ENCODE results near the gene ULK3. TPM values are rescaled to one million over a fixed set of nuclear protein-coding genes. Genes with fewer than 3 reads are reported as not detected.

ULK3 gene
- total RNA-seq, 1 donor from 2014 or later: 75.9 TPM

DNA sequence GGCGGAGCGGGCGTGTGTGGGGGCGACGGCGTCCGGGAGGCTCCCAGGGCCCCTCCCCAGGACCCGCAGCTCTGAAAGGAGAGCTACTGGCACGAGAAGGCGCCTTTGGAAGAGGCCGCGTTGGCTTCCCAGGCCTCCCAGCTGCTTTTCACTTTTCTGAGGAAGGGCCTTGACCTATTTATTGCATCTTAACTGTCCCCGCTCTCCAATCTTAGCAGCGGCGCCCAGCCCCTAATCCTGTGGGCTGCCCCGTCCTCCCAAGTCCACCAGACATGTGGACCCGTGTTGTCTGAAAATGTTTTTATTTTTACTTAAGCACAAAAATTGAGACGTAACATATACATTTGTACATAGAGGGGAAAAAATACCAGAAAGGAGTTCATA, 481 bp upstream of the ULK3 start:
- no peaks in the 10 kb centered on the region for H3K9me3 ChIP-seq
- intact Hi-C loops (cut with DNase I): no loop called here
- H3K4me3 ChIP-seq: peak overlapping the region; percentile 63 to 71
- no peak for TF ChIP-seq POLR2A (IDR thresholded peaks at IDR 0.05)
- TF ChIP-seq, protein P1, sequence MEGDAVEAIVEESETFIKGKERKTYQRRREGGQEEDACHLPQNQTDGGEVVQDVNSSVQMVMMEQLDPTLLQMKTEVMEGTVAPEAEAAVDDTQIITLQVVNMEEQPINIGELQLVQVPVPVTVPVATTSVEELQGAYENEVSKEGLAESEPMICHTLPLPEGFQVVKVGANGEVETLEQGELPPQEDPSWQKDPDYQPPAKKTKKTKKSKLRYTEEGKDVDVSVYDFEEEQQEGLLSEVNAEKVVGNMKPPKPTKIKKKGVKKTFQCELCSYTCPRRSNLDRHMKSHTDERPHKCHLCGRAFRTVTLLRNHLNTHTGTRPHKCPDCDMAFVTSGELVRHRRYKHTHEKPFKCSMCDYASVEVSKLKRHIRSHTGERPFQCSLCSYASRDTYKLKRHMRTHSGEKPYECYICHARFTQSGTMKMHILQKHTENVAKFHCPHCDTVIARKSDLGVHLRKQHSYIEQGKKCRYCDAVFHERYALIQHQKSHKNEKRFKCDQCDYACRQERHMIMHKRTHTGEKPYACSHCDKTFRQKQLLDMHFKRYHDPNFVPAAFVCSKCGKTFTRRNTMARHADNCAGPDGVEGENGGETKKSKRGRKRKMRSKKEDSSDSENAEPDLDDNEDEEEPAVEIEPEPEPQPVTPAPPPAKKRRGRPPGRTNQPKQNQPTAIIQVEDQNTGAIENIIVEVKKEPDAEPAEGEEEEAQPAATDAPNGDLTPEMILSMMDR (IDR thresholded peaks at IDR 0.05): no peak
- peak; percentile 0 to 46 for TF ChIP-seq POLR2AphosphoS5 (IDR thresholded peaks at IDR 0.05; ENCODE audit: insufficient read depth in 1 of 2, low read depth in 1 of 2)
- H3K27me3 ChIP-seq: no peaks in the 10 kb centered on the region
- peaks cover 41% of the 10 kb centered on the region for H3K4me1 ChIP-seq
- H3K36me3 ChIP-seq: peaks cover 0 to 31% of the 10 kb centered on the region in 2 donors
- H3K27ac ChIP-seq: peak overlapping the region; percentile 85
- DNase-seq (ENCODE audit: extremely low spot score in 2 of 2): no peak

DNA sequence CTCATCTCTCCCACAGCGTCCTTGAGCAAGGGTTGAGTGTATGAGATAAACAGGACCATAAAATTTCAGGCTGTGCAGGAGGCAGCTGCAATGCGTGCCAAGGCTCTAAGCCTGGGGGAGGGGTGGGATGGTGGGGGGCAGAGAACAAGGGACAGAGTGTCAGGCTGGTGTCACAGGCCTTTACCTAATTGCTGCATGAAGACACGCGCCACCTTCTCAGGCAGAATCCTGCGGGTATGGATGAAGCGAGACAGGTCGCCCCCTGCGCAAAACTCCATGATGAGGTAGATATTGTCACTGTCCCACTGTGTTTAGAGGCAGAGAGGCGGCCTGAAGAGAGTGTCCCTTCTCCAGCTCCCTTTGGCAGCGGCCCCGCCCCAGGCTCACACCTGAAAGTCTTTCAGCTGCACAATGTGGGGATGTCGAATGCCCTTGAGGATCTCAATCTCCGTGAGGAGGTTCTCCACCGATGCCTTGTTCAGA, 1.0 kb downstream of the ULK3 start:
- peaks cover 41% of the 10 kb centered on the region for H3K4me1 ChIP-seq
- H3K9me3 ChIP-seq: no peaks in the 10 kb centered on the region
- DNase-seq (ENCODE audit: extremely low spot score in 2 of 2): no peak
- no peaks in the 10 kb centered on the region for H3K27me3 ChIP-seq
- intact Hi-C loops (cut with DNase I): no loop called here
- TF ChIP-seq POLR2A (IDR thresholded peaks at IDR 0.05) (no peak), POLR2AphosphoS5 (IDR thresholded peaks at IDR 0.05; ENCODE audit: insufficient read depth in 1 of 2, low read depth in 1 of 2) (no peak)
- TF ChIP-seq, protein P1 (IDR thresholded peaks at IDR 0.05): no peak
- peak overlapping the region; percentile 63 to 71 for H3K4me3 ChIP-seq
- peaks cover 0 to 30% of the 10 kb centered on the region in 2 donors for H3K36me3 ChIP-seq
- peak overlapping the region; percentile 85 for H3K27ac ChIP-seq

DNA sequence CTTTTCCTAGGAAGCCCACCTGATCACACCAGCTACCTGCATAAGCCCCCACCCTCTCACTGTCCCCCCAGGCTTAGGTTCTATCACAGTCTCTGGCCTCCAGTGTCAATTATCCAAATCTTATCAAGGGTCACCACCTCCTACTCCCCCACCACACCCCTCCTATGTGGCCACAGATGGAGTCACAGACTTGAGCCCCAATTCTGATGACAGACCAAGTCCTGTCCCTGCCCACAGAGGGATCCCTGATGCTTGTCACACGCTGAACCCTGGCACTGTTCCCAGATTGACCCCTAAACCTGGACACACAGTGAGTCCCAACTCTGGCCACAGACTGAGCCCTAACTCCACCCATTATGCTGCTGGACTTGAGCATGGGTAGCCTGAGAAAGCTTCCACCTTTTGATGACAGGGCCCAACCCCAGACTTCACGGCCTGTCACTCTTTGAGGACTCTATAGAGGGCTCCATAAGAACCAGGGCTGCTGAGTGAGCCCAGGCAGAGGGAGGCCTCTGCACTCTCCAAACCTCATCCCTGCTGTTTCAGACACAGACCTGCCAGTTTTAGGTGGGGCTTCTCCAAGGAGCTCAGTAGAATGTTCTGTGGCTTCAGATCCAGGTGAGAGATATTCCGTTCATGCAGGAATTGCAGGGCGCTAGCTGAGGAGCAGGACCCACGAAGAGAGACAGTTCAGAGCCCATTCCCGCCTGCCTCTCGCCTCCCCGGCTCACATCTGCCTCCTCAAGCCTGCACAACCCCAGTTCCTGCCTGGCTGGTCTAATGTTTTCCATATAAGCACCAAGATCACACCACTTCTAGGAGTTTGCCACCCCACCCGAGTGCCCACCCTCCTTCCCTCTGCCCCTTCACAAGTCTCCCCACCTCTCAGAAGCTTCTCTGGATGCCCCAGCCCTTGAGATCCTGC, 1.8 kb downstream of the ULK3 start:
- H3K27me3 ChIP-seq: no peaks in the 10 kb centered on the region
- intact Hi-C loops (cut with DNase I): no loop called here
- DNase-seq (ENCODE audit: extremely low spot score in 2 of 2): no peak
- no peak overlapping the region for H3K4me3 ChIP-seq
- no peaks in the 10 kb centered on the region for H3K9me3 ChIP-seq
- peaks cover 0 to 35% of the 10 kb centered on the region in 2 donors for H3K36me3 ChIP-seq
- H3K27ac ChIP-seq: no peak overlapping the region
- peaks cover 41% of the 10 kb centered on the region for H3K4me1 ChIP-seq
- TF ChIP-seq, protein P1 (IDR thresholded peaks at IDR 0.05): no peak
- TF ChIP-seq POLR2A (IDR thresholded peaks at IDR 0.05) (no peak), POLR2AphosphoS5 (IDR thresholded peaks at IDR 0.05; ENCODE audit: insufficient read depth in 1 of 2, low read depth in 1 of 2) (no peak)

DNA sequence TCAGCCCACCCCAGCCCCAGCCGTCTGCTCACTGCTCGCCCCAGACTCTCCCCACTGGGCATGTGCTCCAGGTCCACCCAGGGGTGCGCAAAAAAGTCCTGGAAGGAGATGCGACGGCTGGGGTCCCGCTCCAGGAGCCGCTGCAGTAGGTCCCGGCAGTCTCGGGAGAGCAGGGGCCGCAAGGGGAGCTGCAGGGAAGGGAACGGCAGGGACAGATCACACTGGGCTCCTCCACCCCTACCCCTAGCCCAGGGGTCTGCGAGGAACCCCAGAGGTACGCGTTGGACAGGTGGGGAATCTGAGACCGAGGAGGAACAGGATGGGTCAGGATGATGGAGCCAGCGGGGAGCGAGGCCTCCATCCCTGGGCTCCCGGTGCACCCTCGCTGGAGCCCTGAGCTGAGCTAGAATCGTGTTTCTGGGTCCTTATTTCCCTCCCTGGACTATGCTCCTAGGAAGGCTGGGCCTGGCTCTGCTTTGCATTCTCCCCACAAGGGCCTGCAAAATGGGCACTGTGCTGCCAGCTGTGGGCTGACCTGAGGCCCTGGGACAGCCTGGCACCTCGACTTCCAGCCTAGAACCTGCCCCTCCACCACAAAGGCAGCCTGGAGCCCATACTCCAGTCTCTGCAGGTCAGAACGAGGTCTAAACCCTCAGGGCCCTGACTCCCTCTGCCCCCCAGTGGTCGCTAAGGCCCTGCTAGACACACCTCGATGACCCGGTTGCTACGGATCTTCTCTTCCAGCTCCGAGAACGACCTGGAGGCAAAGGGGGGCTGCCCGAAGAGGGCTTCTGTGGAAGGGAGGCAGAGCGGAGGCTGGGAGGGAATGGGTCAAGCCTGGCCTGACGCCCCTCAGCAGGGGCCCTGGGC, 3.2 kb downstream of the ULK3 start:
- H3K9me3 ChIP-seq: no peaks in the 10 kb centered on the region
- TF ChIP-seq, protein P1 (IDR thresholded peaks at IDR 0.05): no peak
- TF ChIP-seq POLR2AphosphoS5 (IDR thresholded peaks at IDR 0.05; ENCODE audit: insufficient read depth in 1 of 2, low read depth in 1 of 2) (no peak), POLR2A (IDR thresholded peaks at IDR 0.05) (no peak)
- H3K36me3 ChIP-seq: peaks cover 0 to 24% of the 10 kb centered on the region in 2 donors
- no peak for DNase-seq (ENCODE audit: extremely low spot score in 2 of 2)
- no peaks in the 10 kb centered on the region for H3K27me3 ChIP-seq
- no peak overlapping the region for H3K27ac ChIP-seq
- no peak overlapping the region for H3K4me3 ChIP-seq
- H3K4me1 ChIP-seq: peaks cover 37% of the 10 kb centered on the region
- intact Hi-C loops (cut with DNase I): no loop called here

Data from vagina (tissue), 2 donors.